ENCODE results near the gene GGPS1. TPM values are rescaled to one million over a fixed set of nuclear protein-coding genes. Genes with fewer than 3 reads are reported as not detected.

The GGPS1 gene
- total RNA-seq, 1 donor from 2014 or later, result 33.7 TPM

GRCh38 chr1:235329139-235329902 lies 951 bp downstream of the GGPS1 start:
- intact Hi-C loops (cut with micrococcal nuclease), result loop anchor here (2.0 to 10.0 kb wide), 6 partner anchors 25 to 855 kb away; partner anchors contain the start of genes LYST and TARBP1
- H3K36me3 Mint-ChIP-seq (ENCODE audit: low read depth), result peaks cover 35% of the 10 kb centered on the region
- no peaks in the 10 kb centered on the region for H3K27me3 Mint-ChIP-seq (ENCODE audit: low read depth)
- H3K4me3 Mint-ChIP-seq (ENCODE audit: low read depth), result no peak overlapping the region
- H3K9me3 Mint-ChIP-seq, result no peaks in the 10 kb centered on the region
- peak; percentile 59 for DNase-seq (ENCODE audit: low spot score)
- H3K27ac Mint-ChIP-seq, result no peak overlapping the region
- H3K4me1 Mint-ChIP-seq (ENCODE audit: low read depth), result peaks cover 35% of the 10 kb centered on the region

- no peaks in the 10 kb centered on the region for H3K27me3 Mint-ChIP-seq (ENCODE audit: low read depth)
- H3K36me3 Mint-ChIP-seq (ENCODE audit: low read depth), result peaks cover 40% of the 10 kb centered on the region
- no peaks in the 10 kb centered on the region for H3K9me3 Mint-ChIP-seq
- no peak overlapping the region for H3K27ac Mint-ChIP-seq
- H3K4me3 Mint-ChIP-seq (ENCODE audit: low read depth), result no peak overlapping the region
- no peak for DNase-seq (ENCODE audit: low spot score)
- intact Hi-C loops (cut with micrococcal nuclease), result no loop called here
- peaks cover 31% of the 10 kb centered on the region for H3K4me1 Mint-ChIP-seq (ENCODE audit: low read depth)
These were observed 2.5 kb downstream of the GGPS1 start for GRCh38 chr1:235330918-235331285.

- H3K4me3 Mint-ChIP-seq (ENCODE audit: low read depth), result no peak overlapping the region
- no peak for DNase-seq (ENCODE audit: low spot score)
- H3K36me3 Mint-ChIP-seq (ENCODE audit: low read depth), result peaks cover 39% of the 10 kb centered on the region
- intact Hi-C loops (cut with micrococcal nuclease), result no loop called here
- peaks cover 30% of the 10 kb centered on the region for H3K4me1 Mint-ChIP-seq (ENCODE audit: low read depth)
- no peaks in the 10 kb centered on the region for H3K9me3 Mint-ChIP-seq
- no peak overlapping the region for H3K27ac Mint-ChIP-seq
- no peaks in the 10 kb centered on the region for H3K27me3 Mint-ChIP-seq (ENCODE audit: low read depth)
These were observed 3.0 kb downstream of the GGPS1 start for GRCh38 chr1:235331401-235331800.

GRCh38 chr1:235336903-235337302 lies 8.5 kb downstream of the GGPS1 start:
- Mint-ChIP-seq H3K27ac (peak overlapping the region; percentile 26), H3K27me3 (ENCODE audit: low read depth) (no peaks in the 10 kb centered on the region), H3K4me3 (ENCODE audit: low read depth) (peak overlapping the region; percentile 10), H3K4me1 (ENCODE audit: low read depth) (peaks cover 19% of the 10 kb centered on the region), H3K9me3 (no peaks in the 10 kb centered on the region), H3K36me3 (ENCODE audit: low read depth) (peaks cover 32% of the 10 kb centered on the region)
- intact Hi-C loops (cut with micrococcal nuclease), result no loop called here
- DNase-seq (ENCODE audit: low spot score), result peak; percentile 16

- H3K27ac Mint-ChIP-seq, result no peak overlapping the region
- H3K4me3 Mint-ChIP-seq (ENCODE audit: low read depth), result no peak overlapping the region
- no peaks in the 10 kb centered on the region for H3K9me3 Mint-ChIP-seq
- H3K36me3 Mint-ChIP-seq (ENCODE audit: low read depth), result peaks cover 40% of the 10 kb centered on the region
- H3K27me3 Mint-ChIP-seq (ENCODE audit: low read depth), result no peaks in the 10 kb centered on the region
- peaks cover 16% of the 10 kb centered on the region for H3K4me1 Mint-ChIP-seq (ENCODE audit: low read depth)
- intact Hi-C loops (cut with micrococcal nuclease), result no loop called here
- DNase-seq (ENCODE audit: low spot score), result no peak
These were observed 11.4 kb downstream of the GGPS1 start for GRCh38 chr1:235339746-235340145.

GRCh38 chr1:235341334-235341733 lies 13.0 kb downstream of the GGPS1 start:
- Mint-ChIP-seq H3K27me3 (ENCODE audit: low read depth) (no peaks in the 10 kb centered on the region), H3K36me3 (ENCODE audit: low read depth) (peaks cover 40% of the 10 kb centered on the region), H3K9me3 (no peaks in the 10 kb centered on the region), H3K4me1 (ENCODE audit: low read depth) (peaks cover 8% of the 10 kb centered on the region), H3K4me3 (ENCODE audit: low read depth) (no peak overlapping the region), H3K27ac (no peak overlapping the region)
- DNase-seq (ENCODE audit: low spot score), result no peak
- intact Hi-C loops (cut with micrococcal nuclease), result no loop called here

- no peaks in the 10 kb centered on the region for H3K27me3 Mint-ChIP-seq (ENCODE audit: low read depth)
- intact Hi-C loops (cut with micrococcal nuclease), result no loop called here
- H3K36me3 Mint-ChIP-seq (ENCODE audit: low read depth), result peaks cover 39% of the 10 kb centered on the region
- H3K4me3 Mint-ChIP-seq (ENCODE audit: low read depth), result no peak overlapping the region
- no peak overlapping the region for H3K27ac Mint-ChIP-seq
- DNase-seq (ENCODE audit: low spot score), result no peak
- peaks cover 3% of the 10 kb centered on the region for H3K4me1 Mint-ChIP-seq (ENCODE audit: low read depth)
- H3K9me3 Mint-ChIP-seq, result no peaks in the 10 kb centered on the region
These were observed 13.7 kb downstream of the GGPS1 start for GRCh38 chr1:235342039-235342438.

- Mint-ChIP-seq H3K4me3 (ENCODE audit: low read depth) (no peak overlapping the region), H3K4me1 (ENCODE audit: low read depth) (no peaks in the 10 kb centered on the region), H3K36me3 (ENCODE audit: low read depth) (peaks cover 36% of the 10 kb centered on the region), H3K27me3 (ENCODE audit: low read depth) (no peaks in the 10 kb centered on the region), H3K27ac (no peak overlapping the region), H3K9me3 (no peaks in the 10 kb centered on the region)
- intact Hi-C loops (cut with micrococcal nuclease), result no loop called here
- DNase-seq (ENCODE audit: low spot score), result no peak
These were observed 14.1 kb downstream of the GGPS1 start for GRCh38 chr1:235342471-235342870.

GRCh38 chr1:235343726-235344125 lies 15.4 kb downstream of the GGPS1 start:
- Mint-ChIP-seq H3K36me3 (ENCODE audit: low read depth) (peaks cover 32% of the 10 kb centered on the region), H3K4me3 (ENCODE audit: low read depth) (no peak overlapping the region), H3K27ac (no peak overlapping the region), H3K27me3 (ENCODE audit: low read depth) (no peaks in the 10 kb centered on the region), H3K4me1 (ENCODE audit: low read depth) (no peaks in the 10 kb centered on the region), H3K9me3 (no peaks in the 10 kb centered on the region)
- DNase-seq (ENCODE audit: low spot score), result no peak
- intact Hi-C loops (cut with micrococcal nuclease), result no loop called here

- Mint-ChIP-seq H3K27ac (no peak overlapping the region), H3K9me3 (no peaks in the 10 kb centered on the region)
These were observed 23.1 kb downstream of the GGPS1 start for GRCh38 chr1:235351441-235351840.

GRCh38 chr1:235351898-235352297 lies 23.5 kb downstream of the GGPS1 start:
- no peak for DNase-seq (ENCODE audit: low spot score)
- no peak overlapping the region for H3K27ac Mint-ChIP-seq
- no peak overlapping the region for H3K4me3 Mint-ChIP-seq (ENCODE audit: low read depth)
- H3K36me3 Mint-ChIP-seq (ENCODE audit: low read depth), result peaks cover 3% of the 10 kb centered on the region
- peaks cover 6% of the 10 kb centered on the region for H3K27me3 Mint-ChIP-seq (ENCODE audit: low read depth)
- no peaks in the 10 kb centered on the region for H3K9me3 Mint-ChIP-seq
- H3K4me1 Mint-ChIP-seq (ENCODE audit: low read depth), result peaks cover 2% of the 10 kb centered on the region
- intact Hi-C loops (cut with micrococcal nuclease), result no loop called here

More at GRCh38 chr1:235351441-235351840, 23.1 kb downstream of the GGPS1 start:
- Mint-ChIP-seq H3K27me3 (ENCODE audit: low read depth) (peaks cover 4% of the 10 kb centered on the region), H3K4me3 (ENCODE audit: low read depth) (no peak overlapping the region), H3K36me3 (ENCODE audit: low read depth) (peaks cover 6% of the 10 kb centered on the region), H3K4me1 (ENCODE audit: low read depth) (no peaks in the 10 kb centered on the region)
- DNase-seq (ENCODE audit: low spot score), result no peak
- intact Hi-C loops (cut with micrococcal nuclease), result no loop called here

GRCh38 chr1:235357485-235358373 lies 29.4 kb downstream of the GGPS1 start:
- intact Hi-C loops (cut with micrococcal nuclease), result no loop called here
- no peak for DNase-seq (ENCODE audit: low spot score)
- Mint-ChIP-seq H3K4me1 (ENCODE audit: low read depth) (peaks cover 7% of the 10 kb centered on the region), H3K27ac (no peak overlapping the region), H3K4me3 (ENCODE audit: low read depth) (no peak overlapping the region), H3K27me3 (ENCODE audit: low read depth) (peaks cover 10% of the 10 kb centered on the region), H3K36me3 (ENCODE audit: low read depth) (no peaks in the 10 kb centered on the region), H3K9me3 (no peaks in the 10 kb centered on the region)

GRCh38 chr1:235358899-235359298 lies 30.5 kb downstream of the GGPS1 start:
- no peak for DNase-seq (ENCODE audit: low spot score)
- intact Hi-C loops (cut with micrococcal nuclease), result no loop called here
- Mint-ChIP-seq H3K36me3 (ENCODE audit: low read depth) (no peaks in the 10 kb centered on the region), H3K4me3 (ENCODE audit: low read depth) (no peak overlapping the region), H3K4me1 (ENCODE audit: low read depth) (peaks cover 7% of the 10 kb centered on the region), H3K9me3 (no peaks in the 10 kb centered on the region), H3K27me3 (ENCODE audit: low read depth) (peaks cover 10% of the 10 kb centered on the region), H3K27ac (no peak overlapping the region)
